AG20443 (cell line): ENCODE measurements around the gene ANXA10.
"Not testable (repeated sequence)": the region's sequence is repeated elsewhere in the genome, so short reads cannot be mapped to it uniquely, and the experiment has no call there.

Experiments
- DNase-seq: peaks from one replicate; pipeline ENCODE4 v3.0.0; 2012; ENCODE audit warnings: low spot score, mixed read lengths

The ANXA10 gene

DNA sequence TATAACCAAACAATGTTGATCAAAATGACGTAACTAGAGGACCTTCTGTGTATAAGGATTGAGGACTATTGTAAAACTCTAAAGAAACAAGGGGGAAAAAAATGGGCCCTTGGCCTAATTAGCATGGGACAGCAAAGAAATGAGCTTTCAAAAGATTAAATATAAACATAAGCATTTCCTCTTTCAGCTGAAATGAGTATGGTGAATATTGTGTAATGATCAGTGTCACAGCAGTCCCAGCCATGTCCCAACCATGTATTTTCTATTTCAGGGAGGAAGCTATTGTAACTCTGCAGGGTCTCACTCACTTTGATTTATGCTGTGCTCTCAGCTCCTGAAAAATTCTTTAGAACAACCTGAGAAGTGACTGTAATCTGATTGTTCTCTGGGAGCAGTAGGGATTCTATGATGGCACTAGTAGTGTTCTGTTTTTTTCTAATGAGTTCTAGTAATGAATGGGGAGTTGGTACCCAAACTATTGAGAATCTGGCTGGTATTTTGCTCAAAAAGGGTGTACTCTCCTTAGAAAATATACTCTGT is 25.8 kb downstream of the ANXA10 start:
- DNase-seq = no peak

- DNase-seq = no peak
Observed at GRCh38 chr4:168119100-168119499, 26.8 kb downstream of the ANXA10 start.

GRCh38 chr4:168119890-168120289 is 27.6 kb downstream of the ANXA10 start:
- DNase-seq = no peak

GRCh38 chr4:168120811-168121210 is 28.5 kb downstream of the ANXA10 start:
- no peak for DNase-seq

- no peak for DNase-seq
Observed at GRCh38 chr4:168124008-168124641, 31.8 kb downstream of the ANXA10 start.

- DNase-seq = no peak
Observed at GRCh38 chr4:168126952-168127351, 34.6 kb downstream of the ANXA10 start.

DNA sequence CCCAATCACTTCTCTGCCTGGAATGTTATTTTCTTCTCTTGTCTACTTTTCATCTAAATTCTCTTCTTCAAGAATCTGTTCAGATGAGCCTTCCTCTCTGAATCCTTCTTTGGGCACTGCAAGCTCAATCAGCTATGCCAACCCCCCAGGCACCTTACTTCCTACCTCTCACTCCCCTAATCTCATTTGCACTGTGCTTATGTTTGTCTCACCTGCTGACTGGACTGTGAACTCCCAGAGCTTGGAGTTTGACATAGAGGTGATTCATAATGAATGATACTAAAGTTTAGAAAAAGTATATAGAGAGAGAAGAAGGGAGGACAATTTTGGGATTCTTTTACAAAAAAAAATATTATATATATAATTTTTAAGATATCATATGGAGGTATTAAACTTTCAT is 36.3 kb downstream of the ANXA10 start:
- DNase-seq = no peak

DNA sequence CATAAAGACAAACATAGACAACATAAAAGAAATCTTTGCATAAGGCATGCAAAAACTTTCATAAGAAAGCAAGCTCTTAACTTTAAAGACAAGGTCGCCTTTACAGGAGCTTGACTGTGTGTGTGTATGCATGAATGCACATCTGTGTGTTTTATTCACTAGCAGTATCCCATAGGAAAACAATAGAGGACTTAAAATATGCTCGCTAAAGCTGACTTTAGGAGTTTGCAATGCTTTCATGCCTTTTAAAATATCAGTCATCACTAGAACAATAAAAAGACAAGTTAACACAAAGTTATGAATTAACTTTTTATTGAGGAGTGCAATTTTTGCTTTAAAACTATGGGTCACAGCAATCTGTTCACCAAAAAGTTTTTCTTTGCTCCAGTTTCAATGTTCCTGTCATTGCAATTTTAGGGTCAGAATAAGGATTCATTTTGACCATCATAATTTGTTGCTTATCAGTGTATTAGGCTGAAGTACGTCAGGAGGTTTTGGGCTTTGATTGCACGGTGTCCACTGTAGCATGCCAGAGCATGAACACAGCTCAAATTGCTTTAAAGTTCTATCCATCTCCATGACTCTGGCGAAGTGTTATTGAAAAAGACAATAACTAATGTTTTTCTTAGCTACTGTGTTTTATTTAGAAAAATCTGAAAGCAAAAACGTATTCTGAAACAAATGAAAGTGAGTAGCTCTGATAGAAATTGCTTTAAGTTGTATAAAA is 36.9 kb downstream of the ANXA10 start:
- no peak for DNase-seq

- DNase-seq = no peak
Observed at GRCh38 chr4:168129802-168130201, 37.5 kb downstream of the ANXA10 start.

- no peak for DNase-seq
Observed at GRCh38 chr4:168131196-168131595, 38.9 kb downstream of the ANXA10 start.

DNA sequence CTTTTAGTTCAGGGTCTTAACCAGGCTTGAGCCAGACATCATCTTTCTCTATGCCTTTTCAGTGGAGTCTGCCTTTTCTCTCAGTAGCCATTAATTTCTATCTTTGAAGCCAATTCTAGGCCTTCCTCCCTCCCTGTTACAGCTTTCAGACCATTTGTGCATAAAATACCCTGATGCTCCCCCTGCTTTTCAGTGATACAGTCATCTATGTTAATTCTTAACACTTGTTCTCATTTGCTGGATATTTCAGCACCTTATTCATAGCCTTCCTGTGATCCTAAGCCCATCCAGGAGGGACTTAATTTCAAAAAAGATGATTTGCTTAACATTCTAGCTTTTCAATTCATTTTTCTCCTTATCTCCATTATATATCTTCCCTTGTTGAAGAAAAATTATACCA is 42.3 kb downstream of the ANXA10 start:
- DNase-seq = no peak

- not testable (repeated sequence) for DNase-seq
Observed at GRCh38 chr4:168135860-168136259, 43.5 kb downstream of the ANXA10 start.

GRCh38 chr4:168137695-168138094 is 45.4 kb downstream of the ANXA10 start:
- not testable (repeated sequence) for DNase-seq

DNA sequence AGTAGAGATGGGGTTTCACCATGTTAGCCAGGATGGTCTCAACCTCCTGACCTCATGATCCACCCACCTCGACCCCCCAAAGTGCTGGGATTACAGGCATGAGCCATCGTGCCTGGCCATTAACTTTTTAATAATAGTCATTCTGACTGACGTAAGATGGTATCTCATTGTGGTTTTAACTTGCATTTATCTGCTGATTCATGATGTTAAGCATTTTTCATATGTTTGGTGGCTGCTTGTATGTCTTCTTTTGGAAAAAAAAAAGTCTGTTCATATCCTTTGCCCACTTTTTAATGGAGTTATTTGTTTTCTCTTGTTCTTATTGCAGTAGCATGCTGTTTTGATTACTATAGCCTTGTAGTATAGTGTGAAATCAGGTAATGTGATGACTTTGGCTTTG is 45.8 kb downstream of the ANXA10 start:
- no peak for DNase-seq

DNA sequence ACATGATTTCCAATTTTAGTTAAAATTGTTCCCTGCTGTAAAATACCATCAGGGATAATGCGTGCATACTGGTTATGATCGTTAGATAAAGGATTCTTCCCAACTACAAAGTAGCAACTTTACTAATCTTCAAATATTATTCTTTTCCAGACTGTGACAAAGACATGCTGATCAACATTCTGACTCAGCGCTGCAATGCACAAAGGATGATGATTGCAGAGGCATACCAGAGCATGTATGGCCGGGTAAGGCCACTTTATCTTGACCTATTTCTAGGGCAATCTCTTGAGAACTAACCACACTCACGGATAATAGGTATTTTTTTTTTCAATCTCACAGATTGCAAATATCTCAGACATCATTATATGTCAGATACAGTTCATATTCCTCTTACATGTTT is 47.0 kb downstream of the ANXA10 start:
- DNase-seq = peak; percentile 13

DNA sequence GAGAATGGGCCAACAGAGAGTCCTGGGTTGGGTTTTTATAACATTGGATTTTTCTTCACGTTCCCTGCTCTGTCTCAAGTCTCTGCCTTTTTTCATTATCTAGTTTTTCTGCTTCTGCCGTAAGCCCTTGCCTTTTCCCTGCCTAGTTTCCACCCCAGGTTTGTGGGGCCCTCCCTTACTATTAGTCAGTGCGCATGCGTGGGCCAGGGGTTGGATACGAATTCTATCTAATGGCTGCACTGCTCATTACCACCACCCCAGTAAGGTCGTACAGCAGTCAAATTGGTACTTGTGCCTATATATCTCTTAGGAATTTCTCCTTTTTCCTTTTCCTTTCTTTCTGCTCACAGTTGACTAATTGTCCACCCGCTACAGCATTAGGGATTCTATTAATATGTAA is 49.4 kb downstream of the ANXA10 start:
- no peak for DNase-seq

DNA sequence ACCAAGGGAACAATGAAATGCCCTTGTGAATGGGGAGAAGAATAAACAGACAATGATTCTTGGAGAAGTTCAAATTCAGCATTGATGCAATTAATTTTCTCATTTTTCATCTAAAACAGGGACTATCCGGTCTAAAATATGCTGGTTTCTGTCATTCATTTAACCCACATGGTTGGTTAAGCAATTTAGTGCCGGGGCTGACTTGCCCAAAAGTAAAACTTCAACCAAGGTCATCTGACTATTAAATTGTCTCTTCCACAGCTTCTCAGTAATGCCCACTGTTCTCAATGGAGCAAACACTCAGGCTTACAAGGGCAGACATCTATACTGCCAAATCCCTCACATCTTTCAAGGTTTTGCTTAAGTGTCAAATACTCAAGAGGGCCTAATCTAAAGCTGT is 51.3 kb downstream of the ANXA10 start:
- no peak for DNase-seq

GRCh38 chr4:168150420-168151050 is 58.2 kb downstream of the ANXA10 start:
- DNase-seq = no peak

DNA sequence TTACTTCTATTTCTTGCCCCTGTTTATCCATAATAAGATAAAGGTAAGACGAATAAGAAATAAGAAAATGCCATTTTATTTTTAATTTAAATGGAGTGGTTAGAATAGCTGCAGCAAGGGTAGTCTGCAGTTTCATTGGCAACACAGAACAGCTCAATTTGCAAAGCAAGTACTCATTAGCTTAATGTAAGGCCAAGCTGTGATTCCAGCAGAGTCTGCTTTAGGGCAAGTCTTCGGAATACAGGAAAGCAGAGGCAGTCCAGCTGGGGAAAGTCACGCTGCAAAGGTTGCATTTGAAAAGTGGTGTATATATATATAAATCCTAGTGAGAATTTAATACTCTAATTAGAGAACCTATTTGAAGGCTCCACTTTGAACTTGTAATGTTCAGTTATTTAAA is 59.0 kb downstream of the ANXA10 start:
- no peak for DNase-seq

GRCh38 chr4:168152837-168153500 is 60.6 kb downstream of the ANXA10 start:
- no peak for DNase-seq

DNA sequence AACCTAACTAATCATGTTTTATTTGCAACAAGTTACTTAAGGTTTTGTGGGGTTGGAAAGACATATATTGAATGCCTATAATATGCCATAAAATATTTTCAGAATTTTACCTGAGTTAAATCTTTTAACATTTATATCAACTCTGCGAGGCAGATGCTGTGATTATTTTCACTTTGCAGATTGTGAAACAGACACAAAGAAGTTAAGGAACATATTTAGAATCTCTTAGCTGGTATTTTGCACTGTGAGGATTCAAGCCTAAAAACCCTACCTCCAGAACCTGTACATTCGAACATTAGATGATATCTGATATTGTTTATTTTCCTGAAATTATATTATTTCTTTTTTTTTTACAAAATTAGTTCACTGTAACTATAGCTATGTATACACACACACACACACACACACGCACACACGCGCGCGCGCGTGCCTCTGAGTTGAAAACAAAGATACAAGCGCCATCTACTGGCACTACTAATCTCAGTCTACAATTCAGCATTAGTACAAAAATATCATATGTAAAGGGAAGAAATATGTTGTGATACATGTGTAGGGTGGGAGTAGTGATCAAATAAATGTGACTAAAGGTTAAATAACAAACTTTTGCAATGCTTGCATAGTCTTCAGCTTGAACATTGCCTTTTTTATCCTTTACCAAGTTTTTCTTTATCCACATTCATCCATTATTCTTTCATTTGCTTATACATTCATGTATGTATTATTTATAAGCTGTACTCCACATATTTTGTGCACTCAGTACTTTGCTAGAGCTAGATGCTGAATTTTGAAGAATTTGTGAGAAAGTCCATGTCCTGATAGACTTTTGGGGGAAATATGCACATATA is 61.5 kb downstream of the ANXA10 start:
- DNase-seq = peak; percentile 28
